ENCODE data around the gene RPTN.

The RPTN gene, protein sequence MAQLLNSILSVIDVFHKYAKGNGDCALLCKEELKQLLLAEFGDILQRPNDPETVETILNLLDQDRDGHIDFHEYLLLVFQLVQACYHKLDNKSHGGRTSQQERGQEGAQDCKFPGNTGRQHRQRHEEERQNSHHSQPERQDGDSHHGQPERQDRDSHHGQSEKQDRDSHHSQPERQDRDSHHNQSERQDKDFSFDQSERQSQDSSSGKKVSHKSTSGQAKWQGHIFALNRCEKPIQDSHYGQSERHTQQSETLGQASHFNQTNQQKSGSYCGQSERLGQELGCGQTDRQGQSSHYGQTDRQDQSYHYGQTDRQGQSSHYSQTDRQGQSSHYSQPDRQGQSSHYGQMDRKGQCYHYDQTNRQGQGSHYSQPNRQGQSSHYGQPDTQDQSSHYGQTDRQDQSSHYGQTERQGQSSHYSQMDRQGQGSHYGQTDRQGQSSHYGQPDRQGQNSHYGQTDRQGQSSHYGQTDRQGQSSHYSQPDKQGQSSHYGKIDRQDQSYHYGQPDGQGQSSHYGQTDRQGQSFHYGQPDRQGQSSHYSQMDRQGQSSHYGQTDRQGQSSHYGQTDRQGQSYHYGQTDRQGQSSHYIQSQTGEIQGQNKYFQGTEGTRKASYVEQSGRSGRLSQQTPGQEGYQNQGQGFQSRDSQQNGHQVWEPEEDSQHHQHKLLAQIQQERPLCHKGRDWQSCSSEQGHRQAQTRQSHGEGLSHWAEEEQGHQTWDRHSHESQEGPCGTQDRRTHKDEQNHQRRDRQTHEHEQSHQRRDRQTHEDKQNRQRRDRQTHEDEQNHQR

DNA sequence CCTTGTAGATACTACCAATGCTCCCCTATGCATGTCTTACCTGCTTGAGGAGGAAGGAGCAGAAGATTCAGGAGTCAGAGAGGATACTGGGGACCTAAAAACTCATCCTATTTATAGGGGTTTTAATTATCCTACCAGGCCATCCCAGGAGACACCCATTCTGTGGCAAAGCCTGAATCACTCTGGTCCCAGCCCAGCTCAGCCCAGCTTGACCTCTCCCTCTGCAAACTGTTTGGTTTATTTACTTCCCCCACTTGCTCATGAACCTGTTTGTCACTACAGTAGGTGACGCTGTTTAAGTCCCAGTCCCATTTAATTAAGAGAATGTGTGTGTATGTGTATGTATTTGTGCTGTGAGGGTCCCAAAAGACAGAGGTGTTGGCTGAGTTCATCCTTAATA, at the start of gene RPTN:
RPTN (minus strand) TSS at position 85 of the 400 bp plus-strand sequence. CDS start 1,339 bp downstream, outside the sequence.
- DNase-seq (ENCODE audit: low read depth) = no peak

DNA sequence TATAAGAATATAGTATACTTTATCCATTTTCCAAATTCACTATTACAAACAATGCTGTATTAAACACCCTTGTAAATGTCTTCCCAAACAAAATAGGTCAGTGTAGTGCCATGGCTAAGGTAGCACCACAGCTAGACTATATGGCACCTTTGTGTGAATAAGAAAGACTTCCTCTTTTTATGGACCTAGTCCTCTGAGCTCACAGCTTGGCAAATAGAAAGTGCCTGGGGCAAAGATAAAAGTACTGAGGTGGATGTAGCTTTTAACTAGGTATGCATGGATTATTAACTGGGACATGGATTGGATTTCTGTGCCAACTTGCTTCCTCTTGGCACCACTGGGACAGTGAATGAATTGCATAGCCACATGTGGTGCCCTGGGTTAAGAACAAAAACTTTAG, 40.0 kb upstream of the RPTN start:
- no peak for DNase-seq (ENCODE audit: low read depth)

DNA sequence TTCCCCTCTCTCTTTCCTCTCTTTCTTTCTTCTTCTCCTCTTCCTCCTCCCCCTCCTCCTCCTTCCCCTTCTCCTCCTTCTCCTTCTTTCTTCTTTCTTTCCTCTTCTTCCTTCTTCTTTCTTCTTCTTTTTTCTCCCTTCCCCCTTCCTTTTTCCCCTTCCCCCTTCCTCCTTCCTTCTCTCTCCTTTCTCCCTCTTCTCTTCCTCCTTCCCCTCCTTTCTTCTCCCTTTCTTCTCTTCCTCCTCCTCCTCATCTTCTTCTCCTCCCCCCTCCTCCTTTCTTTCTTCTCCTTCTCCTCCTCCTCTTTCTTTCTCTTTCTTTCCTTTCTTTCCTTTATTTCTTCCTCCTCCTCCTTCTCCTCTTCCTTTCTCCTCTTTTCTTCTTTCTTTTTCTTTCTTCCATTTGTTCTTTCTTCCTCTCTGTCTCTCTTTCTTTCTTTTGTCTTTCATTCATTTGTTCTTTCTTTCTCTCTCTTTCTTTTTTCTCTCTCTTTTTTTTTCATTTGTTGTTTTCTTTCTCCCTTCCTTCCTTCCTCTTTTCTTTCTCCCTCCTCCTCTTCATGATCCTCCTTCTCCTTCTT, 38.4 kb upstream of the RPTN start:
- DNase-seq (ENCODE audit: low read depth) = no peak

DNA sequence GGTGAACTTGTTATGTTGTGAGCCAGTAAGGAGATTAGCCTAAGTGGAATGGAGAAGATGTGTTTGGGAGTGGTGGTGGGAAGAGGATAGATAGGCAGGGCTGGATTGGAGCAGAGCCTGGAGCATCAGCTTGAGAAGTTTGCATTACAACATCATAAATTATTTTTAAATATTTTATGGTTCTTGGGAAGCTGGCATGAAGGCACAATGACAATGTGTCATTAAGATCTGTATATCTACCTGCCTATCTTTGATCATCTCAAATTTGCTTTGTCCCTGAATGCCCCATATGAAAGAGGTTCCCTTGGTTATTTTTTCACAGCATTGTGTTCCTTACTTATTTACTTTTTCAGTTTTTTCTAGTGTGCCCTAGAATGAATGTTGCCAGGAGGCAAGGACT, 32.7 kb upstream of the RPTN start:
- no peak for DNase-seq (ENCODE audit: low read depth)

DNA sequence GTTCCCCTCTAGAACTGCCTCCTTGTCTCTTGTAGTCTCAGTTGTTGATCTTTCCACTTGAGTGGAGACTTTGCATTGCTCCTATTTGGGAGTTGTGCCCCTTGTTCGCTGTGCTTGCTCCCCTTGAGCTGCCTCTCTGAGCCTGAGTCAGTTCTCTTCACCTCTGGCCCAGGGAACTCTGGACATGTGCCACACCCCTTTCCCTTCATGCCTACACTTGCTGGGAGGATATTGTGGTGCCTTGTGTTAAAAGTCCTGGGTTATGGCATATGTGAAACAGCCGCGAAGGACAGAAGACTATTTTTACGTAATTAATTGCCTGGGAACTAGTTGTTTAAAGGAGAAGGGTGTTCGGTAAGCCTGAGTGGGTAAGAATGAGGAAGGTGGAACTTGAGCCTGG, 32.2 kb upstream of the RPTN start:
- no peak for DNase-seq (ENCODE audit: low read depth)

DNA sequence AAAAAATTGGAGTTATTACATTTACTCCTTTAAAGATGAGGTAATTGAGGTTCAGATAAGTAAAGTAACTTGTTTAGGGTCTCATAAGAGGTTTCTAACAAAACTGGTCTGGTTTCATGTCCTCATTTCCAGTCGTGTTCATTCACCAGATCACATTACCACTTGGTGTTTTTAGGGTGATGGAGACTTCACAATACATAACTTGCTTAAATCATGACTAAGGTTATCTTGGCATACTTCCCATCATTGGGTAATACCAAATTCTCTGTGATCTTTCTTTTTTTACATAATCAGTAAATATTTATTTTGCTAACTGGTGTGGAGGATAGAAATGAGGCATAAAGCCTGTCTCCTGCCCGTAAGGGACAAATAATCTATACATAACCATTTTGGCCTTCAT, 31.6 kb upstream of the RPTN start:
- DNase-seq (ENCODE audit: low read depth) = no peak

DNA sequence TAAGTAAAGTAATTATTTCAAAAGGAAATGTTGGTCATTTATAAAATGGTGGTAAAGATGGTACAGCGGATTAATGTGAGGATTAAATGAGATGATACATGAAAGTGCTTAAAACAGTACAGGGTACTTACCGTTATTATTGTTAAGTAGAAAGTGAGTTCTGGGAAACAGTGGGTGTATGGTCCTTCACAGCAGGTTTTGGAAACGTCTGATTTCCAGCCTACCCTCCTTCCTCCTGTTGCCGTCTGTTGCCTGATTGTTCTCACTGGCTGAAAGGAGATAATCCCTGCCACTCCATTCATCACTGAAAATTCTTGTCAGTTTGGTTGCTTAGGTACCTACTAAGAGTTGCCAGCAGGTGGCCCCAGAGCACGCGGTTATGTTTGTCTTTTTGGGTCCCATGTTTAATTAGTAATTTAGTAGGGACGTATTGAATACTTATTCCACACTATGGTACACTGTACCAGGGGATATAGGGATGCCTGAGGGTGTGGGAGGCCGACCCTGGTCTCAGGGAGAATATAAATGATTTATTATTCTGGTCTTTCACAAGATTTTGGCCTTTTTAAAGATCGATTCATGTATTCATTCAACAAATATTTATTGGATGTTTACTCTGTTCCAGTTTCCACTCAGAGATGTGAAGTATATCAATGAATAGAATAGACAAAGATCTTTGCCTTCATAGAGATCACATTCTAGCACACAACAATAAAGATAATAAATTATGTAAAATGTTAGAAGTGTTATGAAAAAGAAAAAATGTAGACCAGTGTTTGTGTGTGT, 30.8 kb upstream of the RPTN start:
- peak; percentile 49 for DNase-seq (ENCODE audit: low read depth)

DNA sequence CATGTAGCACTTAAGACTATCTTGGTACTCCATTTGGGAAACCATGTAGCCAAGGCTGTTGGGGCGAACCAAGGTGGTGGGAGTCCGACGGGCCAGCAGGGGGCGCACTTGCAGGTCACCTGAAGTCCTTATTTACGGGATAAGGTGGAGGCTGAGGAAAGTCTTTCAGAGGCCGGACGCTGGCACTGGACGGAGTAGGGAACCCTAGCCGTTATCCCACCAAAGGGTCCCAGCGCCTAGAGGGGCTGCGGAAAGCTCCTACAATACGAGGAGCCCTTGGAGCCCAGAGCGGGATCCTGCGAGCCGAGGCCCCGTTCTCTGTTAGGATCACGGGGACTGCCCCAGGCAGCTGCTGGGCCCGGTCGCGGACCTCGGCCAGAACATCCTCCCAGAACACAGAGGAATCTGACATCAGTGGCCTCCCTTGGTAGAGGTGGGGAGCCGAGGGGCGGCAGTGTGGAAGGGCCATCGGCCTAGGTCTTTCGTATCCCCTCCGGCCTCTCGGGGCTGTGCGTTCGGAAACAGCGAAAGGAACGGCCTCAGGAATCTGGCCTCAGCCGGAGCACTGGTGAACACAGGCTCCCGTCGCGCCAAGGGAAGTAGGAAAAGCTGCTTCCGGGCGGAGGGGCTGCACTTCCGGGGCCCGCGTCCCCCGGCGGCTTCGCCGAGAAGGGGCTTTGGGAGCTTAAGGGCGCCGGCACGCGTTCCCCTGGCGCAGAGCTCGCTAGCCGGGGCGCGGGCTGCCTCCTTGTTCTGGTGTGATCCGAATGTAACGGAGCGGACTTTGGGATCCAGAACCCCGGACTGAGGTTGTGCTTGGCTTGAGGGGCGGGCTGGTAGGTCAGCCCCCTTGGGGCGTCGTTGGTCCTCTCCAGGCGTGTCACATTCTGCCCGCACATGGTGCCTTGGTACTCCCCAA, 29.9 kb upstream of the RPTN start:
- peak; percentile 62 for DNase-seq (ENCODE audit: low read depth)

DNA sequence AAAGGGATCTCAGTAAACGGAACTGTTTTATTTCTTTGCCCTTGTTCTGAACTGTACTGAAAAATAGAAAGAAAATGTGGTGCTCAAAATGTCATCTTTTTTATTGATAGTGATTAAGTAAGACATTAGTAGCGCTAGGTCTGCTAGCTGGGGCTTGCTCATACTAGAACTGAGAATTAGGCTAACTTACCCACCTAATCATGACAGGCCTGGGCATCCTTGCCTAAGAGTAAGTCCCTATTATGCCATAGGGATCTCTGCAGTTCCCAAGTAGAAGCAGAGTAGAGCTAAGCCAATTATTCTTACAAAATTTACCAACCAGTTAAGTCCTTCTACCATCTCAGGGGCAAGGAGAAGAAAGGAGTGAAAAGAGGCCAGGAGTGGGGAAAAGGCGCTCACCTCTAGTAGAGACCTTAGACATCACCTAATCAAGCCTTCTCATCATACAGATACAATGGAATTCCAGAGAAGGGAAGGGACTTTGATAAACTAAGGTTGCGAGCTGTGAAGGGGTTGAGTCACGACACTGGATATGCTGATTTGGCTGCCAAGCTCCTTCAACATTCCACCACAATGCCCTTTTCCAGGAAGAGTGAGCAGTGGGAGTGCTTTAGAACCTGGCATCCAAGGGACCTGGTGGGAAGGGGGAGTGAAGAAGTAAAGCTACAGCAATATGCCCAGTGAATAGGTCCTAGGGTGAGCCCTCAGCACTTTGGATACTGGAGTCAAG, 27.7 kb upstream of the RPTN start:
- DNase-seq (ENCODE audit: low read depth) = no peak

DNA sequence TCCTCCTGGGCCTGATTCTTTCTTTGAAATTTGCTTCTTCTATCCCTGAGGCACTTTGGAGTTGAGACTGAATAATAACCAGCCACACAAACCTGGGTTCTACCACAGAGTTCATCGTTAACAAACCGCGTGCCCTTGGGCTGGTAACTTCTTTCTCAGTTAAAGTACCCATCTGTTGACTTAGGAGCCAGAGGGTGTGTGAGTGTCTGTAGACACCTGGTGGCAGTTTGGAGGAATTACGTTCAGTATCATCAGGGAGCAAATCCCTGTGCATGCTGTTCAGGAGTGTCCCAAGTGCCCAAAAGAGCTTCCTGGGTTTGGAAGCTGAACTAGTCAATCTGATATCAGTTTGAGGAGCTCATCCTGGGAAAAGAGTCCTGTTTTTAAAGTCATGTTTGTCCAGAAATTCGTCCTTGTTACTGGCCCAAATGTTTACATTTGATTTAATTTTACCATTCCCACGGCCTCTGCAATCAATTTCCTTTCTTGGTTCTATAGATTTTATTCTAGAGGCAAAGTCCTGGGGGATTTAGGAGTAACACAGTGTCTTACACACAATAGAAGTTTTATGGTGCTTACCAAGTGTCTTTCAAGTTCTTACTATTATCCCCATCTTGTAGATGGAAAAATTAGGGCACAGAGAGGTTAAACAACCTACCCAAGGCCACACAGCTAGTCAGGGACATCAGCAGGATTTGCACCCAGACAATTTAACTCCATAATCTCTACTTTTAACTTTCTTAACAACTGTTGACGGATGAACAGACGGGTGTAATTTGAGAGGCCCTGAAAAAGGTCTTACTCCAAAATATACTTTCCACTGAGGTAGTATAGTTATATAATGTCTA, 26.7 kb upstream of the RPTN start:
- peak; percentile 17 for DNase-seq (ENCODE audit: low read depth)

DNA sequence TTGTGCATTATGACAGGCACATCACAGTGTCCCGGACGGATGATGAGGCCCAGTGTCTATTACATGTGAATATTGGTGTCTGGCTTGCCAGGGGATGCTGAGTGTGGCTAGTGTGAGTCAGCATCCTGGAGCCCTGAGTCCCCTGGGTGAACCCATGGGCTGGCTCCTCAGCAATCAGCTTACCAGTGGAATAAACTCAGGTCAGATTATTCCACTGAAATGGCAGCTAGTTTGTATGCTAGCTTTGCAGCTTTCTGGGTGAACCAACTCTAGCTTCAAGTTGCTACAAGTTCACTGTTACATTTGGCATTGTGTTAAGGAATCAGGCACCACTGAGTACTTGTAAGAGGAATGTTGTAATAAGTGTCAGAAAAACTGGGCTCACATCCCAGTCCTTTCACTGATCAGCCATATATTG, 23.9 kb upstream of the RPTN start:
- no peak for DNase-seq (ENCODE audit: low read depth)

DNA sequence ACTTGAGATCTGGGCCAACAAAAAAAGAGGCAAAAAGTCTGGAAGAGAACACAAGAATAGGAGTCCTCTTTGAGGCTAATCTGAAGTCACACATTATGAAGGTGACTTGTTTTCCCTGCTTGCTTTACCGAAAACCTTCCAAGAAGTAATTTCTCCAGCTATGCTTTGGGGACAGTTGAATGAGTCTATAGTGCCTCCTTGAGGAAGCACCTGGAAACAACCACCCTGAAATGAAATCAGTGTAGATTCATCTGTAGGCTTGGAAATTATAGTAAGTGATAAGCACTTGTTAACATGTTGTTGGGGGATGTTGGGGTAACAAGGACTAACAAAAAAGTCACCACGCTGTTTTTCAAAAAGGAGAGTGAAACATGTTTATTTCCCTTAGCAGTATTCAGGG, 23.4 kb upstream of the RPTN start:
- DNase-seq (ENCODE audit: low read depth) = no peak

DNA sequence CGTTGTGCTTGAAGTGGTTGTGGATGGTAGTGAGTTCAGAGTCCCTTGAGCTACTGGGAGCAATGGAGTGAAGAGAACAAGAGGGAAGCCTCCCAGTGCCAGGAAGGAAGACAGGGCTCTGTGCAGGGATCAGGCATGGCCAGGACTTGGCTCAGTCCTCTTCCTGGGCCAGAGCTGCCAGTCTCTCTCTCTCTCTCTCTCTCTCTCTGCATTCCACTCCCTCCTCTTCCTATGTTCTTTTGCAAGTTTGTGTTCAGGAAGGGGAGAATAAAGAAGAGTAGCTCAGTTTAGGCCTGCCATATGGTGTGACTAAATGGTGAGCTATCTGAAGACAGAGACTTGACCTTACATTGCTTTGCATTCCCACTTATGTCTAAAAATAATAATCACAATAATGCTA, 20.5 kb upstream of the RPTN start:
- DNase-seq (ENCODE audit: low read depth) = no peak

DNA sequence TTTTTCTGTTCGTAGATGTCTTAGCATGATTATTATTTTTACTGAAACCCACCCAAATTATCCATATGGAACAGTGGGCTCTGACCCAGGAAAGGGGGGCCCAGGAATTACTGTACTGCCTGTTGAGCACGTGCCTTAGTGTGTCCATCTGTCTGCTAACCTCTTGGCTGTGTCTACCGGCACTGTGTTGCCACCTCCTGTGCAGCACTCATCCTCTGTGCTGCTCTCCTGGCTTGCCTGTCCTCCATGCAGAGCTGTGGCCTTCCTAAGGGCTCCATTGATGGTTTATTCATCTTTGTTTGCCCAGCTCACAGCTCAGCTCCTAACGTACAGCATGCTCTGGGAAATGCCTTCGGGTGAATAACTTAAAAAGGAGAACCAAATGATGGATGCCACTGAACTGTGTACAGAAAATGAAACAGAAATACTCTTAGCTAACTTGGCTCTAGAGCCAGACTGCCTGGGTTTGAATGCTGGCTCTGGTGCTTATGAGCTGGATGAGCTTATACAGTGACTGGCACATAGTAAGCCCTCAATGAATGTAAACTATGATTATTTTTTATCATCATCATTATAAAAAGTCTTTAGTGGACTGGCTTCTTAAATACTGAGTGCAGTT, 11.4 kb upstream of the RPTN start:
- no peak for DNase-seq (ENCODE audit: low read depth)

DNA sequence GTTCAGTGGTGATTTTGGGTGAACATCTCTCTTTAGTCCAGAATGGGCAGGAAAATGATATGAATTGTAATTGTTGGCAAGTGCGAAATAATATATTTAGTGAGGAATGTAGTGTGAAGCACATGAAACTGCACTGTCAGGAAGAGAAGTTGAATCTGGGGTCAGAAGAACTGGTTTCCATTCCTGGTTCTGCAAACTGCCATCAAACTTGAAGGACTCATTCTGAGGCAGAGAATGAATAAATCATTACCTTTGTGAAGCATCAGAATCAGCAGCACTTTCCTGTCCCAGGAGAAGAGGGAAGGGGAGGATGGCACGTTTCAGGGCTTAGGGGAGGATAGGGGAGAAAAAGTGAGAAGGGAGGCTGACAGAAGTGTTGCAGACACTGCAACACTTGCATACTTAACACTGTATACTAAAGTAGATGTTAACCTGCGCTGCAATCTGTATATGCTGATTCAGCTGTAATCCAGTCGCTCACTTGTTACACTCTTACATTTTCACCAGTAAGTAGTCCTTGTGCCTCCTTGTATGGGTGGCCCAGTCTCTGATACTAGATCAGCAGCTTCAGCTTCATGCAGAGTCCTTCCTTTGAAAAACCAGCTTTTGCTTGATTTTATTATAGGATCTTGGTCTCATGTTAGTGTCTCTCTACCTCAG, 10.5 kb upstream of the RPTN start:
- DNase-seq (ENCODE audit: low read depth) = no peak

DNA sequence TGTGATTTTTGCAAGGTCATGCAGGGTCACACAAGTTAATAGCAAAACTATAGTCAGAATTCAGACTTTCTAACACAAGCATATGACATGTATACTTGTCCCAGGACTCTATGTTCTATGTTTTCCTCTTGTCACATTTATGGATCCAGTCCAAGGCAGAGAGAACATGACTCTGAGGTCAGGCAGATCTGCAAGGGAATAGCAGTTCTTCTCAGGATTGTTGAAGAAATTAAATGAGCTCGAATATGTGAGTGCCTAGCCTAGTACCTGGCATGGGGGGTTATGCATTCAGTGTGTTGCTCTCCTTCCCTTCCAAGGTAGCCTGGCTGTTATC, 9.5 kb upstream of the RPTN start:
- no peak for DNase-seq (ENCODE audit: low read depth)

DNA sequence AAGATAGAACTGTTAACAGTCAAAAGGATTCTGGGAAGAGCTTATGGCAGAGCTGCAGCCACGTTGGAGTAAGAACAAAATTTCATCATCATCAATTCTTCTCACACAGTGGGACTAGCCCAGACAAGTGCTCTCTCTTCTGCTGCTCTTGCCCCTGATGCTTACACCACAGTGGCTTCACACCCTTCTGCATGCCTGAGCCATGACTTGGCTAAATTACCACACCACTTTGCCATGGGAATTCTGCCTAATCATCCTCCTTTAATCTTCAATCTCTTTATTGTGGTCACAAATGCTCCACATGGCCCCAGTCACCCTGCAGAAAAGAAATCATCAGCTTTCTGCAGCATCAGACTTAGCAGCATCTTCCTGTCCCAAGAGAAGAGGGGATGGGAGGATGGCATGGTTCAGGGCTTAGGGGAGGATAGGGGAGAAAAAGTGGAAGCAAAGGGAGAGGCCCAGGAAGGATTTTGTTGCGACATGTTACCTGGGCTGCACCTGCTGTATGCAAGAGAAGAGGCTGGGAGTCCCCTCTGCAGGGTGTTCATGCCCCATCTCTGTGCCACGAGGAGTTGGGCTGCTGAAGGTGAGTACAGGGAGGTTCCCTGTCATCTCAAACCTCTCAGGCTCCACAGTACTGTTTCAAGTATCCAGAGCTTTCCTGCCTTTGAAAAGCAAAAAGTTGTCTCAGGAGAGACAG, 9.0 kb upstream of the RPTN start:
- no peak for DNase-seq (ENCODE audit: low read depth)

DNA sequence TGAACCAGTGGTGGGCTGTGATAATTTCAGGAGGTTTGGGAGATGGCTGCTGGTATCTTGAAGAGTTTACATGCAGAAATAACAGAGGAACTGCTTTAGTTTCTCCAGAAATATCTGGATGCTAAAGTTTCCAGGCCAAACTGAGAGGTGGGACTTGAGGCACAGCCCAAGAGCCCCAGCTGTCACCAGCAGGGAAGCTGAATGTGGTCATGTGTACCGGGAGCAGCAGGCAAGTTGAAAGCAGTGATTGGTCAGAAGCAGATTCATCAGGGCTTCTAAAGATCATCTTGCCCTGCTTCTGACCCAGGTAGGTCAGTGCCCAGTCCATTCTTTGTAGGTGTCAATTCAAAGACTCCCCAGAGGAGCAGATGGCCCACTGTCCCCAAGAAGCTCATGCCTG, 7.9 kb upstream of the RPTN start:
- DNase-seq (ENCODE audit: low read depth) = no peak

Data from stimulated activated CD4-positive, alpha-beta T cell treated with anti-CD3 and anti-CD28 coated beads, Interleukin-2, amount 100 ng/mL, for 4 hours (primary cell).